HL-60 (cell line): Measurements from ENCODE around the gene ASB13.

Source experiments
- GABPA ChIP-seq: IDR thresholded peaks from 2 replicates; pipeline ENCODE4 v1.6.1; 2012; ENCODE audit warnings: low read depth
- POLR2AphosphoS5 ChIP-seq: IDR thresholded peaks from 2 replicates; pipeline ENCODE4 v1.6.1; 2012; ENCODE audit warnings: low read depth
- TF ChIP-seq, protein P1 (sequence below): IDR thresholded peaks from one replicate; pipeline ENCODE4 v1.5.1; 2011; ENCODE audit warnings: low read length, control low read depth, inconsistent platforms; ENCODE audit not compliant: insufficient read depth

- TF ChIP-seq, protein P1, sequence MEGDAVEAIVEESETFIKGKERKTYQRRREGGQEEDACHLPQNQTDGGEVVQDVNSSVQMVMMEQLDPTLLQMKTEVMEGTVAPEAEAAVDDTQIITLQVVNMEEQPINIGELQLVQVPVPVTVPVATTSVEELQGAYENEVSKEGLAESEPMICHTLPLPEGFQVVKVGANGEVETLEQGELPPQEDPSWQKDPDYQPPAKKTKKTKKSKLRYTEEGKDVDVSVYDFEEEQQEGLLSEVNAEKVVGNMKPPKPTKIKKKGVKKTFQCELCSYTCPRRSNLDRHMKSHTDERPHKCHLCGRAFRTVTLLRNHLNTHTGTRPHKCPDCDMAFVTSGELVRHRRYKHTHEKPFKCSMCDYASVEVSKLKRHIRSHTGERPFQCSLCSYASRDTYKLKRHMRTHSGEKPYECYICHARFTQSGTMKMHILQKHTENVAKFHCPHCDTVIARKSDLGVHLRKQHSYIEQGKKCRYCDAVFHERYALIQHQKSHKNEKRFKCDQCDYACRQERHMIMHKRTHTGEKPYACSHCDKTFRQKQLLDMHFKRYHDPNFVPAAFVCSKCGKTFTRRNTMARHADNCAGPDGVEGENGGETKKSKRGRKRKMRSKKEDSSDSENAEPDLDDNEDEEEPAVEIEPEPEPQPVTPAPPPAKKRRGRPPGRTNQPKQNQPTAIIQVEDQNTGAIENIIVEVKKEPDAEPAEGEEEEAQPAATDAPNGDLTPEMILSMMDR: no peak
- no peak for TF ChIP-seq GABPA
- no peak for TF ChIP-seq POLR2AphosphoS5
Observed at GRCh38 chr10:5668429-5668828, 2.0 kb upstream of the ASB13 start.
